OCI-LY7 (cell line): ENCODE results near the gene PRKX. TPM values are rescaled to one million over a fixed set of nuclear protein-coding genes. Genes with fewer than 3 reads are reported as not detected.
"Not testable (repeated sequence)": the region's sequence is repeated elsewhere in the genome, so short reads cannot be mapped to it uniquely, and the experiment has no call there.

Experiments used
- BruUV-seq: library from RNA; stranded (reverse); fragments of 400-500 nt; replicated peaks from 2 replicates; lab custom pipeline; 2021; lab: Mats Ljungman, UMichigan
- CTCF ChIA-PET: fragments of 300-600 bp; sonication (Branson Sonifier 250); formaldehyde crosslinking; loops from one replicate; lab custom pipeline; 2022; ENCODE audit warnings: antibody characterized with exemption; ENCODE audit not compliant: unreplicated experiment; lab: Charles Lee
- POLR2A ChIA-PET: fragments of 300-600 bp; sonication (Branson Sonifier 250); formaldehyde crosslinking; loops from one replicate; lab custom pipeline; 2022; ENCODE audit warnings: antibody characterized with exemption; lab: Charles Lee
- DNase-seq: peaks from one replicate; pipeline ENCODE4 v3.0.0-alpha.2; 2015; ENCODE audit warnings: low spot score
- H2AFZ ChIP-seq: fragments of 200-600 bp; sonication (generic), shearing (Covaris generic); 2 replicates; pipeline ENCODE4 v1.6.1; 2014; ENCODE audit warnings: mild to moderate bottlenecking, antibody characterized with exemption, low read length, moderate library complexity
- H3K27ac ChIP-seq: fragments of 200-600 bp; sonication (generic); 2 replicates; pipeline ENCODE4 v1.5.1; 2014; ENCODE audit warnings: mixed run types, low read depth, mild to moderate bottlenecking, moderate library complexity, low read length, inconsistent platforms; ENCODE audit not compliant: poor library complexity, severe bottlenecking
- H3K36me3 ChIP-seq: fragments of 200-600 bp; sonication (generic); 2 replicates; pipeline ENCODE4 v1.6.1; 2014; ENCODE audit warnings: mild to moderate bottlenecking, antibody characterized with exemption, low read length, moderate library complexity, mixed read lengths; ENCODE audit not compliant: insufficient read depth
- H3K4me1 ChIP-seq: fragments of 200-600 bp; sonication (generic); 2 replicates; pipeline ENCODE4 v1.5.1; 2014; ENCODE audit warnings: mild to moderate bottlenecking, low read length; ENCODE audit not compliant: insufficient read depth, poor library complexity, severe bottlenecking
- H3K4me2 ChIP-seq: fragments of 200-600 bp; sonication (generic); 2 replicates; pipeline ENCODE4 v1.6.1; 2014; ENCODE audit warnings: mild to moderate bottlenecking, low read length
- H3K4me3 ChIP-seq: fragments of 200-600 bp; sonication (generic); 2 replicates; pipeline ENCODE4 v1.5.1; 2014; ENCODE audit warnings: mild to moderate bottlenecking, low read depth, low read length; ENCODE audit not compliant: poor library complexity, severe bottlenecking
- H3K79me2 ChIP-seq: fragments of 200-600 bp; sonication (generic); 2 replicates; pipeline ENCODE4 v1.6.1; 2016; ENCODE audit warnings: low read depth, mild to moderate bottlenecking, low read length, moderate library complexity, mixed read lengths; ENCODE audit not compliant: insufficient read depth
- H3K9me2 ChIP-seq: fragments of 200-600 bp; sonication (generic); 2 replicates; pipeline ENCODE4 v1.6.1; 2016; ENCODE audit warnings: mild to moderate bottlenecking, low read length, mixed read lengths; ENCODE audit not compliant: insufficient read depth
- H3K9me3 ChIP-seq: fragments of 200-600 bp; sonication (generic); 2 replicates; pipeline ENCODE4 v1.6.1; 2014; ENCODE audit warnings: mild to moderate bottlenecking, mixed run types, low read length, mixed read lengths
- H4K20me1 ChIP-seq: fragments of 200-600 bp; sonication (generic); 2 replicates; pipeline ENCODE4 v1.6.1; 2014; ENCODE audit warnings: mild to moderate bottlenecking, antibody characterized with exemption, low read length, moderate library complexity, mixed read lengths; ENCODE audit not compliant: insufficient read depth
- EZH2phosphoT487 ChIP-seq: fragments of 200-600 bp; sonication (generic); IDR thresholded peaks from 2 replicates; pipeline ENCODE4 v1.6.1; 2018; ENCODE audit warnings: low read depth, borderline replicate concordance, mild to moderate bottlenecking, mixed run types, antibody characterized with exemption, low read length, moderate library complexity, mixed read lengths
- intact Hi-C: fragments of 100-400 bp; cut with micrococcal nuclease; formaldehyde crosslinking; loops from one replicate; pipeline ENCODE4 v1.10.0; 2022; ENCODE audit not compliant: unreplicated experiment
- total RNA-seq, 2 experiments: library from RNA; depleted of rRNA in 1 of 2; stranded (reverse); fragments of >200 nt in 1 of 2; shearing (Covaris generic) in 1 of 2; gene quantifications; 2 replicates each; pipeline ENCODE4 v1.2.3, GENCODE V29; 2014 to 2022
- TF ChIP-seq, protein P1 (sequence below): fragments of 200-600 bp; sonication (generic); conservative IDR thresholded peaks from 2 replicates; pipeline ENCODE4 v1.5.1; 2014; ENCODE audit warnings: mild to moderate bottlenecking, antibody characterized with exemption, low read length, moderate library complexity, mixed read lengths

PRKX gene
- total RNA-seq, 2 experiments from 2014 or later: 14.6 to 23.6 TPM

DNA sequence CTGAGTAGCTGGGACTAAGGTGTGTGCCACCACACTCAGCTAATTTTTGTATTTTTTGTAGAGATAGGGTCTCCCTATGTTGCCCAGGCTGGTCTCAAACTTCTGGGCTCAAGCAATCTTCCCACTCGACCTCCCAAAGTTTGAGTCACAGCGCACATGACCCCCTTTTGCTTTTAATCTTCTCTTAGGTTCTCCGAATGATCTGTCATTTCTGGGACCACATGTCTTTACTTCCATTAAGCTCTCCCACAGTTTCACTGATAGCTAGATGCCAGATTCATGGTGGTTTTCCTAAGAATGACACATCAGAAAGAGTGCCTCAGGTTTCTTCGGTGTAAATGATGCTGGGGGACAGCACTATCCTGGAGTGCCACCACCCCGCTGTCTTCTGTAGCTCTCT lies 17.9 kb downstream of the PRKX start:
- no peaks in the 10 kb centered on the region for H3K9me2 ChIP-seq
- H3K27ac ChIP-seq: no peak overlapping the region
- ChIA-PET CTCF (no interaction called here), POLR2A (no interaction called here)
- no peak overlapping the region for H3K4me3 ChIP-seq
- DNase-seq: no peak
- peaks cover 22% of the 10 kb centered on the region for H3K4me1 ChIP-seq
- H3K36me3 ChIP-seq: no peaks in the 10 kb centered on the region
- no peaks in the 10 kb centered on the region for H3K9me3 ChIP-seq
- H3K4me2 ChIP-seq: no peak overlapping the region
- peaks cover 3% of the 10 kb centered on the region; the same call in 1 of the 2 replicates for H3K79me2 ChIP-seq
- H2AFZ ChIP-seq: no peak overlapping the region
- no peak for TF ChIP-seq EZH2phosphoT487
- TF ChIP-seq, protein P1, sequence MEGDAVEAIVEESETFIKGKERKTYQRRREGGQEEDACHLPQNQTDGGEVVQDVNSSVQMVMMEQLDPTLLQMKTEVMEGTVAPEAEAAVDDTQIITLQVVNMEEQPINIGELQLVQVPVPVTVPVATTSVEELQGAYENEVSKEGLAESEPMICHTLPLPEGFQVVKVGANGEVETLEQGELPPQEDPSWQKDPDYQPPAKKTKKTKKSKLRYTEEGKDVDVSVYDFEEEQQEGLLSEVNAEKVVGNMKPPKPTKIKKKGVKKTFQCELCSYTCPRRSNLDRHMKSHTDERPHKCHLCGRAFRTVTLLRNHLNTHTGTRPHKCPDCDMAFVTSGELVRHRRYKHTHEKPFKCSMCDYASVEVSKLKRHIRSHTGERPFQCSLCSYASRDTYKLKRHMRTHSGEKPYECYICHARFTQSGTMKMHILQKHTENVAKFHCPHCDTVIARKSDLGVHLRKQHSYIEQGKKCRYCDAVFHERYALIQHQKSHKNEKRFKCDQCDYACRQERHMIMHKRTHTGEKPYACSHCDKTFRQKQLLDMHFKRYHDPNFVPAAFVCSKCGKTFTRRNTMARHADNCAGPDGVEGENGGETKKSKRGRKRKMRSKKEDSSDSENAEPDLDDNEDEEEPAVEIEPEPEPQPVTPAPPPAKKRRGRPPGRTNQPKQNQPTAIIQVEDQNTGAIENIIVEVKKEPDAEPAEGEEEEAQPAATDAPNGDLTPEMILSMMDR: no peak
- BruUV-seq: no TSS peak
- intact Hi-C loops: no loop called here
- H4K20me1 ChIP-seq: no peaks in the 10 kb centered on the region

DNA sequence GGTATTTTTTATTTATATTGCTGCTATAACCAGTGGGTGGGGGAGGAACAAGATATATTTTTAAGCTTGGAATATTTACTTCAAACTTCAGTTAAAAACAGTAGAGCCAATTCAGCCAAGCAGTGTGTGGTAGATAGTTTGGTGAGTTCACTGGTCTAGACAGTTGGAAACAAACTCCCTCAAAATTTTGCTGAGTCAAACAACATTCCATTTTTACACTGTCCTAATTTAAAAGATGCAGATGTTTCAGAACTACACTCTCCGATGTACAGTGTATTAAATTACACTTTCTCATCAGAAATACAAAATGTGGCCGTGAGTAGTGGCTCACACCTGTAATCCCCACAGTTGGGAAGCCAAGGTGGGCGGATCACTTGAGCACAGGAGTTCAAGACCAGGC lies 23.3 kb downstream of the PRKX start:
- Histone ChIP-seq H3K9me2 (no peaks in the 10 kb centered on the region), H3K36me3 (no peaks in the 10 kb centered on the region), H3K27ac (no peak overlapping the region), H3K4me3 (no peak overlapping the region), H3K79me2 (no peaks in the 10 kb centered on the region), H4K20me1 (no peaks in the 10 kb centered on the region), H3K9me3 (no peaks in the 10 kb centered on the region), H3K4me1 (peaks cover 4% of the 10 kb centered on the region), H2AFZ (no peak overlapping the region), H3K4me2 (no peak overlapping the region)
- no peak for TF ChIP-seq EZH2phosphoT487
- TF ChIP-seq, protein P1: no peak
- intact Hi-C loops: no loop called here
- ChIA-PET CTCF (no interaction called here), POLR2A (no interaction called here)
- BruUV-seq: no TSS peak
- DNase-seq: no peak

DNA sequence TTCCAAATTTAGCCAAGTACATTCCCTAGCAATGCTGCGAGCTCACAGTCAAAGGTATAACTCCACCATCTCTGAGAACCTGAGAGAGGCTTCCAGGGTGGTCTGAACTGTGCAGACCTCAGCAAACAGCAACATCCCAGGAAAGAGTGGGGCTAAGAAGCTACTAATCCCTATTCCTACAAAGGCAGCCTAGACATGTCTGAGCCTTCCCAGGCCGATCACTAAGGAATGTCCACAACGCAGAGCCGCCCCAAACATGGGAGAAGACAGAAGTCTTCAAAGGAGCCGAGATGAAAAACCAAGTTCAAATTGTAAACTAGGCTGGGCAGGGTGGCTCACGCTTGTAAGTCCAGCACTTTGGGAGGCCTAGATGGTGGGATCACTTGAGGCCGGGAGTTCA lies 30.2 kb downstream of the PRKX start:
- POLR2A ChIA-PET, H3K79me2 ChIP-seq, H3K9me2 ChIP-seq, H2AFZ ChIP-seq, intact Hi-C loops, H4K20me1 ChIP-seq, CTCF ChIA-PET, H3K4me1 ChIP-seq, H3K4me2 ChIP-seq, H3K4me3 ChIP-seq, H3K27ac ChIP-seq, DNase-seq, BruUV-seq, H3K9me3 ChIP-seq, H3K36me3 ChIP-seq: not testable (repeated sequence)
